ENCODE results near the gene ZNF547. TPM values are rescaled to one million over a fixed set of nuclear protein-coding genes. Genes with fewer than 3 reads are reported as not detected.
A peak's percentile ranks its signal among the peaks of the same experiment; 100 is the strongest.

Gene ZNF547
- total and polyA plus RNA-seq, 2 of the 8 experiments (the other 6 are each of a cell fraction or from before 2014, with no cell fraction given), result 1.1 to 2.1 TPM

DNA sequence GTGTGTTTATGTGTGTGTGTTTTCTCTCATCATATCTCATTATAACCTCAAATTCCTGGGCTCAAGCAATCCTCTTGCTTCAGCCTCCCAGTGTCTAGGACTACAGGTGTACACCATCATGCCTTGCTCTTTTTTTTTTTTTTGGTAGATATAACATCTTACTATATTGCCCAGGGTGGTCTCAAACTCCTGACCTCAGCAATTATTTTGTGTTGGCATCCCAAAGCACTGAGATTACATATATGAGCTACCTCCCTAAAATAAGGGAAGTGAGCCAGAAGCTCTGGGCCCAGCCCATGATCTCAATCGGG lies 43.5 kb upstream of the ZNF547 start:
- Histone ChIP-seq H4K20me1 (replicated peaks in 1 of 2; ENCODE audit: control insufficient read depth in 1 of 2, insufficient read depth in 2 of 2, low read length in 2 of 2) (peaks cover 0 to 4% of the 10 kb centered on the region in 2 experiments), H3K27me3 (replicated peaks in 1 of 4; ENCODE audit: control insufficient read depth in 3 of 4, extremely low read depth in 1 of 4, insufficient read depth in 3 of 4, low read length in 3 of 4) (peaks cover 0 to 3% (median 0%) of the 10 kb centered on the region in 4 experiments; a peak in 4 of 7 replicates), H2BK5ac (ENCODE audit: low read depth, low read length) (no peak overlapping the region), H2BK15ac (ENCODE audit: low read length) (no peak overlapping the region), H3K18ac (ENCODE audit: extremely low read depth, low read length) (no peak overlapping the region), H4K91ac (replicated peaks; ENCODE audit: insufficient read length, low read length) (no peak overlapping the region), H3K79me2 (ENCODE audit: control insufficient read depth in 1 of 2, insufficient read depth in 2 of 2, low read length in 2 of 2) (peaks cover 11 to 29% of the 10 kb centered on the region in 2 experiments), H3K9me3 (ENCODE audit: insufficient read depth in 2 of 2, low read depth in 1 of 2, low read length in 1 of 2) (no peaks in the 10 kb centered on the region), H2BK12ac (ENCODE audit: low read depth, low read length) (no peak overlapping the region), H3K23me2 (ENCODE audit: low read depth, low read length) (peaks cover 7% of the 10 kb centered on the region), H2AFZ (ENCODE audit: low read length) (peak overlapping the region; percentile 22; the same call in 1 of the 2 replicates), H3K14ac (ENCODE audit: insufficient read length) (no peak overlapping the region), H3K27ac (ENCODE audit: low read depth, low read length) (peak overlapping the region; percentile 32; the same call in 1 of the 2 replicates), H2AK5ac (ENCODE audit: low read depth, low read length) (no peak overlapping the region), H4K8ac (ENCODE audit: extremely low read depth, insufficient read depth, low read length) (no peak overlapping the region), H3K4ac (replicated peaks; ENCODE audit: insufficient read length, low read depth, low read length) (no peak overlapping the region), H3K79me1 (ENCODE audit: low read depth, low read length) (peaks cover 12% of the 10 kb centered on the region), H3K4me3 (ENCODE audit: extremely low read depth in 1 of 4, insufficient read depth in 2 of 4, low read depth in 3 of 4, low read length in 4 of 4) (peak overlapping the region; percentile 81 to 90 (median 87)), H3K23ac (ENCODE audit: insufficient read length) (no peak overlapping the region), H3K56ac (replicated peaks; ENCODE audit: insufficient read length, low read depth, low read length) (no peak overlapping the region), H3K4me1 (replicated peaks in 1 of 4; ENCODE audit: control insufficient read depth in 3 of 4, insufficient read depth in 4 of 4, low read length in 3 of 4) (peaks cover 0 to 2% (median under 1%) of the 10 kb centered on the region in 4 experiments; a peak in 3 of 7 replicates), H4K5ac (ENCODE audit: insufficient read length, low read depth, low read length) (peak overlapping the region; percentile 58), H2BK120ac (replicated peaks; ENCODE audit: low read depth, low read length) (no peak overlapping the region), H3K9ac (replicated peaks in 1 of 4; ENCODE audit: extremely low read depth in 1 of 4, low read depth in 3 of 4, low read length in 3 of 4) (peak overlapping the region in 2 of 4 experiments; percentile 19 to 36; a peak in 2 of 7 replicates), H3K4me2 (ENCODE audit: insufficient read depth in 1 of 2, low read depth in 2 of 2, low read length in 2 of 2) (peak overlapping the region; percentile 69 to 87), H3K36me3 (ENCODE audit: control insufficient read depth in 2 of 4, insufficient read depth in 4 of 4, low read length in 3 of 4) (peaks cover 4 to 12% (median 9%) of the 10 kb centered on the region in 4 experiments; a peak in 6 of 8 replicates), H2BK20ac (ENCODE audit: low read length) (no peak overlapping the region)
- 0% methylated on average over 1 of the region's 1 CpG; no CpG with 5 or more reads in 1 of the 2 experiments for WGBS, 2 experiments (ENCODE audit: extremely low coverage in 1 of 2, insufficient coverage in 1 of 2, insufficient read length in 1 of 2, insufficient replicate concordance in 2 of 2, low coverage in 1 of 2, low lambda C conversion rate in 2 of 2, missing lambda C conversion rate in 1 of 2)
- CTCF ChIA-PET (ENCODE audit: partially characterized antibody), result no interaction called here
- POLR2A ChIA-PET (ENCODE audit: partially characterized antibody), result interaction anchor here (0.8 to 1.3 kb wide), 2 partner anchors 10 to 111 kb away, joined by 3 read pairs; no protein-coding TSS in a partner anchor
- DNase-seq (ENCODE audit: low read depth in 1 of 2, low spot score in 2 of 2) (no peak), FAIRE-seq (no peak)
- no peak for TF ChIP-seq TAF1 (IDR thresholded peaks at IDR 0.05; ENCODE audit: low read depth, low read length)
- TF ChIP-seq CREB1 (IDR thresholded peaks at IDR 0.05), result no peak
- no peak for TF ChIP-seq KDM4A (IDR thresholded peaks at IDR 0.05; ENCODE audit: low read depth, low read length, severe bottlenecking)
- TF ChIP-seq SP2 (IDR thresholded peaks at IDR 0.05; ENCODE audit: low read length), result no peak
- no peak for TF ChIP-seq POLR2AphosphoS5 (IDR thresholded peaks at IDR 0.05; ENCODE audit: low read depth, low read length)

Measured in H1 (cell line).